H54 (cell line): Measurements from ENCODE around the gene GRIN2A.

Experiments used
- DNase-seq: peaks from one replicate; pipeline ENCODE4 v3.0.0; 2011; ENCODE audit warnings: low spot score, mixed read lengths; ENCODE audit not compliant: insufficient read length
- FAIRE-seq: peaks from 3 replicates; lab custom pipeline; 2011; peaks lifted over from hg19 to GRCh38; lab: Jason Lieb, UNC
- POLR2A ChIP-seq: IDR thresholded peaks from 2 replicates; pipeline ENCODE4 v1.6.1; 2011; ENCODE audit warnings: low read depth, mild to moderate bottlenecking, low read length

GRIN2A gene

GRCh38 chr16:9703731-9704130 is 478.5 kb downstream of the GRIN2A start:
- no peak for TF ChIP-seq POLR2A
- DNase-seq (no peak), FAIRE-seq (no peak)
